Breast epithelium (tissue), 3 donors: Measurements from ENCODE around the gene SOX30.

ENCODE experiments used
- CTCF ChIP-seq, 3 donors: fragments of 450-650 bp; IDR thresholded peaks; one replicate each; pipeline ENCODE4 v1.5.1; 2016 to 2017; ENCODE audit warnings: antibody characterized with exemption in 3 of 3, mild to moderate bottlenecking in 3 of 3, moderate library complexity in 3 of 3
- POLR2AphosphoS5 ChIP-seq, 3 donors: sonication (generic); formaldehyde crosslinking; IDR thresholded peaks; one replicate each; pipeline ENCODE4 v1.6.1; 2017; ENCODE audit warnings: antibody characterized with exemption in 3 of 3

- TF ChIP-seq CTCF (IDR thresholded peaks at IDR 0.05) = no peak
- no peak for TF ChIP-seq POLR2AphosphoS5 (IDR thresholded peaks at IDR 0.05)
Observed at GRCh38 chr5:157606046-157606445, 46.2 kb downstream of the SOX30 start.
